ENCODE data around the gene SELENOT.

SELENOT gene

GRCh38 chr3:150673966-150674365 lies 70.8 kb downstream of the SELENOT start:
- H3K4me3 ChIP-seq (ENCODE audit: control insufficient read depth, low read depth, low read length): no peak overlapping the region
- TF ChIP-seq CTCF (IDR thresholded peaks at IDR 0.05; ENCODE audit: control insufficient read depth, insufficient read depth, low read depth, low read length, missing control alignments): no peak
- DNase-seq (ENCODE audit: low read depth): no peak

GRCh38 chr3:150675587-150675986 lies 72.5 kb downstream of the SELENOT start:
- no peak for DNase-seq (ENCODE audit: low read depth)
- H3K4me3 ChIP-seq (ENCODE audit: control insufficient read depth, low read depth, low read length): no peak overlapping the region
- TF ChIP-seq CTCF (IDR thresholded peaks at IDR 0.05; ENCODE audit: control insufficient read depth, insufficient read depth, low read depth, low read length, missing control alignments): no peak
